ENCODE data around the gene QSOX1.

QSOX1 gene

GRCh38 chr1:180215856-180216625 is 61.4 kb downstream of the QSOX1 start:
- DNase-seq (ENCODE audit: low spot score), result no peak
- no peak for TF ChIP-seq CTCF (IDR thresholded peaks at IDR 0.05; ENCODE audit: extremely low read depth, missing control alignments)

- no peak for DNase-seq (ENCODE audit: low spot score)
- TF ChIP-seq CTCF (IDR thresholded peaks at IDR 0.05; ENCODE audit: extremely low read depth, missing control alignments), result no peak
Measured at GRCh38 chr1:180217006-180217405, 62.3 kb downstream of the QSOX1 start.

GRCh38 chr1:180218806-180219765 is 64.4 kb downstream of the QSOX1 start:
- no peak for TF ChIP-seq CTCF (IDR thresholded peaks at IDR 0.05; ENCODE audit: extremely low read depth, missing control alignments)
- no peak for DNase-seq (ENCODE audit: low spot score)

- no peak for DNase-seq (ENCODE audit: low spot score)
- no peak for TF ChIP-seq CTCF (IDR thresholded peaks at IDR 0.05; ENCODE audit: extremely low read depth, missing control alignments)
Measured at GRCh38 chr1:180219776-180220175, 65.1 kb downstream of the QSOX1 start.

GRCh38 chr1:180221462-180221861 is 66.8 kb downstream of the QSOX1 start:
- no peak for DNase-seq (ENCODE audit: low spot score)
- TF ChIP-seq CTCF (IDR thresholded peaks at IDR 0.05; ENCODE audit: extremely low read depth, missing control alignments), result no peak

GRCh38 chr1:180224902-180225301 is 70.2 kb downstream of the QSOX1 start:
- no peak for DNase-seq (ENCODE audit: low spot score)
- no peak for TF ChIP-seq CTCF (IDR thresholded peaks at IDR 0.05; ENCODE audit: extremely low read depth, missing control alignments)

GRCh38 chr1:180225403-180225802 is 70.7 kb downstream of the QSOX1 start:
- no peak for DNase-seq (ENCODE audit: low spot score)
- TF ChIP-seq CTCF (IDR thresholded peaks at IDR 0.05; ENCODE audit: extremely low read depth, missing control alignments), result no peak
